Liver (tissue), 9 donors: Measurements from ENCODE around the gene GBX1. TPM values are rescaled to one million over a fixed set of nuclear protein-coding genes. Genes with fewer than 3 reads are reported as not detected.

Experiments used
- DNase-seq: peaks from one replicate; pipeline ENCODE4 v3.0.0-alpha.2; 2017; ENCODE audit warnings: low spot score
- H3K27ac ChIP-seq, 2 donors: one replicate each; pipeline ENCODE4 v1.7.0; 2013; ENCODE audit warnings: inconsistent platforms in 2 of 2, low read length in 2 of 2, control low read depth in 1 of 2, low read depth in 1 of 2, mild to moderate bottlenecking in 1 of 2
- H3K27me3 ChIP-seq, 4 donors: one replicate each; pipeline versions ENCODE4 v1.6.1 to v1.7.0; 2013; ENCODE audit warnings: low read length in 3 of 4, inconsistent platforms in 1 of 4, mild to moderate bottlenecking in 1 of 4, moderate library complexity in 1 of 4; ENCODE audit not compliant: control insufficient read depth in 4 of 4, insufficient read depth in 4 of 4
- H3K36me3 ChIP-seq, 4 donors: one replicate each; pipeline versions ENCODE4 v1.6.1 to v1.7.0; 2013; ENCODE audit warnings: low read length in 3 of 4, mild to moderate bottlenecking in 3 of 4, low read depth in 1 of 4, moderate library complexity in 1 of 4; ENCODE audit not compliant: control insufficient read depth in 4 of 4, insufficient read depth in 3 of 4
- H3K4me1 ChIP-seq, 4 donors: one replicate each; pipeline versions ENCODE4 v1.6.1 to v1.7.0; 2013; ENCODE audit warnings: low read length in 3 of 4, mild to moderate bottlenecking in 3 of 4, moderate library complexity in 1 of 4; ENCODE audit not compliant: control insufficient read depth in 4 of 4, insufficient read depth in 4 of 4
- H3K4me3 ChIP-seq, 3 donors: one replicate each; pipeline versions ENCODE4 v1.6.1 to v1.7.0; 2013; ENCODE audit warnings: low read length in 3 of 3, control low read depth in 1 of 3, low read depth in 1 of 3, mild to moderate bottlenecking in 1 of 3
- H3K9ac ChIP-seq, 2 donors: one replicate each; pipeline ENCODE4 v1.7.0; 2013; ENCODE audit warnings: low read length in 2 of 2, mild to moderate bottlenecking in 2 of 2, moderate library complexity in 2 of 2, control low read depth in 1 of 2, low read depth in 1 of 2
- H3K9me3 ChIP-seq, 4 donors: one replicate each; pipeline versions ENCODE4 v1.6.1 to v1.7.0; 2013; ENCODE audit warnings: low read length in 3 of 4; ENCODE audit not compliant: control insufficient read depth in 4 of 4
- EGR1 ChIP-seq, 2 donors: IDR thresholded peaks; 2 replicates each; pipeline ENCODE4 v1.6.1; 2016 to 2018; ENCODE audit warnings: antibody characterized with exemption in 2 of 2, low read depth in 2 of 2
- FOXA1 ChIP-seq: IDR thresholded peaks from 2 replicates; pipeline ENCODE4 v1.6.1; 2016; ENCODE audit warnings: antibody characterized with exemption
- FOXA2 ChIP-seq: IDR thresholded peaks from 2 replicates; pipeline ENCODE4 v1.6.1; 2016; ENCODE audit warnings: antibody characterized with exemption
- GABPA ChIP-seq, 2 donors: IDR thresholded peaks in 1 of 2; conservative IDR thresholded peaks in 1 of 2; 2 replicates each; pipeline ENCODE4 v1.6.1; 2016; ENCODE audit warnings: antibody characterized with exemption in 2 of 2, mild to moderate bottlenecking in 1 of 2, moderate library complexity in 1 of 2
- HNF4A ChIP-seq, 2 donors: conservative IDR thresholded peaks; 2 replicates each; pipeline ENCODE4 v1.6.1; 2016; ENCODE audit warnings: antibody characterized with exemption in 2 of 2, mild to moderate bottlenecking in 2 of 2
- HNF4G ChIP-seq: IDR thresholded peaks from 2 replicates; pipeline ENCODE4 v1.6.1; 2016; ENCODE audit warnings: antibody characterized with exemption
- RAD21 ChIP-seq, 2 donors: IDR thresholded peaks; 2 replicates each; pipeline ENCODE4 v1.6.1; 2016; ENCODE audit warnings: antibody characterized with exemption in 2 of 2, mild to moderate bottlenecking in 2 of 2
- RXRA ChIP-seq, 2 donors: IDR thresholded peaks; 2 replicates each; pipeline ENCODE4 v1.6.1; 2017 to 2018; ENCODE audit warnings: antibody characterized with exemption in 2 of 2, mild to moderate bottlenecking in 1 of 2
- SP1 ChIP-seq: IDR thresholded peaks from 2 replicates; pipeline ENCODE4 v1.6.1; 2018; ENCODE audit warnings: antibody characterized with exemption, mild to moderate bottlenecking
- TAF1 ChIP-seq: conservative IDR thresholded peaks from 2 replicates; pipeline ENCODE4 v1.6.1; 2016; ENCODE audit warnings: antibody characterized with exemption, mild to moderate bottlenecking
- YY1 ChIP-seq: IDR thresholded peaks from 2 replicates; pipeline ENCODE4 v1.6.1; 2016; ENCODE audit warnings: antibody characterized with exemption, mild to moderate bottlenecking
- WGBS: extraction: QIAGEN DNeasy Blood & Tissue Kit; methylation state at CpG from one replicate; pipeline ENCODE4 v1.1.7; 2013; 5-methylcytosine and 5-hydroxymethylcytosine counted together
- polyA plus RNA-seq, 2 donors: library from polyadenylated mRNA; stranded (reverse) in 1 of 2; unstranded in 1 of 2; fragments of 200-250 nt in 1 of 2; fragments of >200 nt in 1 of 2; fragmentation: Nextera tagmentation in 1 of 2; extraction: Ambion mirVana in 1 of 2; gene quantifications; one replicate each; pipeline versions ENCODE4 v1.2.1 to v1.2.3, GENCODE V29; 2013 to 2015
- total RNA-seq, 2 donors: library from RNA; depleted of rRNA; stranded (reverse); fragments of >200 nt; gene quantifications; one replicate each; pipeline ENCODE4 v1.2.3, GENCODE V29; 2014
- TF ChIP-seq, protein P1 (sequence below): fragments of 150-350 bp; IDR thresholded peaks from 2 replicates; pipeline ENCODE4 v1.5.1; 2017; ENCODE audit warnings: improper control_type of control experiment, low read depth, low read length; ENCODE audit not compliant: missing input control
- TF ChIP-seq, protein P2 (sequence below): IDR thresholded peaks from 2 replicates; pipeline ENCODE4 v1.6.1; 2016; ENCODE audit warnings: antibody characterized with exemption
- TF ChIP-seq, protein P3 (sequence below): IDR thresholded peaks from 2 replicates; pipeline ENCODE4 v1.6.1; 2016; ENCODE audit warnings: antibody characterized with exemption
- TF ChIP-seq, protein P4 (sequence below): IDR thresholded peaks from 2 replicates; pipeline ENCODE4 v1.6.1; 2016; ENCODE audit warnings: antibody characterized with exemption, mild to moderate bottlenecking
- TF ChIP-seq, protein P5 (sequence below): IDR thresholded peaks from 2 replicates; pipeline ENCODE4 v1.6.1; 2016; ENCODE audit warnings: antibody characterized with exemption
- donor health status: healthy.
- donor health status: healthy.
- donor health status: healthy.
- donor health status: healthy.
- donor health status: healthy.

The GBX1 gene
- total and polyA plus RNA-seq, 4 donors, result not detected

DNA sequence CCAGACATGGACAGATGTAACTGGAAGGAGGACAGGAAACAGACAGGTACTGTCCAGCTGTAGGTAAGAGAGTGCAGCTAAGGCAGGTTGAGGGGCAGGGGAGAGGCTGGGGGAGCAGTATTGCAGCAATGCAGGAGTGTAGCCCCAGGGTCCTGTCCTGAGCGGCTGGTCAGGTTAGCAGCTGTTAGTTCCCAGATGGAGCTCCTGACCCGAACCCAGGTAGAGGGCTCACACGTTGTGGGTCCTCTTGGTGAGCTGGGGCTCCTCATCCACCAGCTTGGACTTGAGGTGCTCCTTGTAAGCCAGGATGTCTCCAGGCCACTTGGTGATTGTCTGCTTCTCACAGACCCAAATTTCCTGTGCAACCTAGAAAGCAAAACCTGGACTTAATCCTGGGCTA, 46.3 kb upstream of the GBX1 start:
- DNase-seq, result no peak
- H3K27me3 ChIP-seq, result no peaks in the 10 kb centered on the region
- H3K27ac ChIP-seq, result no peak overlapping the region
- H3K36me3 ChIP-seq, result peaks cover 31 to 61% (median 39%) of the 10 kb centered on the region in 4 donors
- 88% methylated on average over 3 of the region's 3 CpGs for whole genome bisulfite sequencing
- H3K9ac ChIP-seq, result no peak overlapping the region
- no peak overlapping the region for H3K4me3 ChIP-seq
- no peaks in the 10 kb centered on the region for H3K9me3 ChIP-seq
- no peaks in the 10 kb centered on the region for H3K4me1 ChIP-seq
- no peak for TF ChIP-seq YY1
- TF ChIP-seq FOXA1, result no peak
- TF ChIP-seq, protein P1, sequence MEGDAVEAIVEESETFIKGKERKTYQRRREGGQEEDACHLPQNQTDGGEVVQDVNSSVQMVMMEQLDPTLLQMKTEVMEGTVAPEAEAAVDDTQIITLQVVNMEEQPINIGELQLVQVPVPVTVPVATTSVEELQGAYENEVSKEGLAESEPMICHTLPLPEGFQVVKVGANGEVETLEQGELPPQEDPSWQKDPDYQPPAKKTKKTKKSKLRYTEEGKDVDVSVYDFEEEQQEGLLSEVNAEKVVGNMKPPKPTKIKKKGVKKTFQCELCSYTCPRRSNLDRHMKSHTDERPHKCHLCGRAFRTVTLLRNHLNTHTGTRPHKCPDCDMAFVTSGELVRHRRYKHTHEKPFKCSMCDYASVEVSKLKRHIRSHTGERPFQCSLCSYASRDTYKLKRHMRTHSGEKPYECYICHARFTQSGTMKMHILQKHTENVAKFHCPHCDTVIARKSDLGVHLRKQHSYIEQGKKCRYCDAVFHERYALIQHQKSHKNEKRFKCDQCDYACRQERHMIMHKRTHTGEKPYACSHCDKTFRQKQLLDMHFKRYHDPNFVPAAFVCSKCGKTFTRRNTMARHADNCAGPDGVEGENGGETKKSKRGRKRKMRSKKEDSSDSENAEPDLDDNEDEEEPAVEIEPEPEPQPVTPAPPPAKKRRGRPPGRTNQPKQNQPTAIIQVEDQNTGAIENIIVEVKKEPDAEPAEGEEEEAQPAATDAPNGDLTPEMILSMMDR, result no peak
- TF ChIP-seq RXRA (IDR thresholded peaks at IDR 0.05), result no peak
- no peak for TF ChIP-seq HNF4A (conservative IDR thresholded peaks at IDR 0.05)
- no peak for TF ChIP-seq FOXA2
- TF ChIP-seq, protein P2, sequence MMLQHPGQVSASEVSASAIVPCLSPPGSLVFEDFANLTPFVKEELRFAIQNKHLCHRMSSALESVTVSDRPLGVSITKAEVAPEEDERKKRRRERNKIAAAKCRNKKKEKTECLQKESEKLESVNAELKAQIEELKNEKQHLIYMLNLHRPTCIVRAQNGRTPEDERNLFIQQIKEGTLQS, result no peak
- TF ChIP-seq RAD21 (IDR thresholded peaks at IDR 0.05), result no peak
- TF ChIP-seq EGR1 (IDR thresholded peaks at IDR 0.05; ENCODE audit: low read depth in 2 of 2), result no peak
- TF ChIP-seq, protein P3, sequence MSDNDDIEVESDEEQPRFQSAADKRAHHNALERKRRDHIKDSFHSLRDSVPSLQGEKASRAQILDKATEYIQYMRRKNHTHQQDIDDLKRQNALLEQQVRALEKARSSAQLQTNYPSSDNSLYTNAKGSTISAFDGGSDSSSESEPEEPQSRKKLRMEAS, result no peak
- TF ChIP-seq TAF1, result no peak
- TF ChIP-seq, protein P4, sequence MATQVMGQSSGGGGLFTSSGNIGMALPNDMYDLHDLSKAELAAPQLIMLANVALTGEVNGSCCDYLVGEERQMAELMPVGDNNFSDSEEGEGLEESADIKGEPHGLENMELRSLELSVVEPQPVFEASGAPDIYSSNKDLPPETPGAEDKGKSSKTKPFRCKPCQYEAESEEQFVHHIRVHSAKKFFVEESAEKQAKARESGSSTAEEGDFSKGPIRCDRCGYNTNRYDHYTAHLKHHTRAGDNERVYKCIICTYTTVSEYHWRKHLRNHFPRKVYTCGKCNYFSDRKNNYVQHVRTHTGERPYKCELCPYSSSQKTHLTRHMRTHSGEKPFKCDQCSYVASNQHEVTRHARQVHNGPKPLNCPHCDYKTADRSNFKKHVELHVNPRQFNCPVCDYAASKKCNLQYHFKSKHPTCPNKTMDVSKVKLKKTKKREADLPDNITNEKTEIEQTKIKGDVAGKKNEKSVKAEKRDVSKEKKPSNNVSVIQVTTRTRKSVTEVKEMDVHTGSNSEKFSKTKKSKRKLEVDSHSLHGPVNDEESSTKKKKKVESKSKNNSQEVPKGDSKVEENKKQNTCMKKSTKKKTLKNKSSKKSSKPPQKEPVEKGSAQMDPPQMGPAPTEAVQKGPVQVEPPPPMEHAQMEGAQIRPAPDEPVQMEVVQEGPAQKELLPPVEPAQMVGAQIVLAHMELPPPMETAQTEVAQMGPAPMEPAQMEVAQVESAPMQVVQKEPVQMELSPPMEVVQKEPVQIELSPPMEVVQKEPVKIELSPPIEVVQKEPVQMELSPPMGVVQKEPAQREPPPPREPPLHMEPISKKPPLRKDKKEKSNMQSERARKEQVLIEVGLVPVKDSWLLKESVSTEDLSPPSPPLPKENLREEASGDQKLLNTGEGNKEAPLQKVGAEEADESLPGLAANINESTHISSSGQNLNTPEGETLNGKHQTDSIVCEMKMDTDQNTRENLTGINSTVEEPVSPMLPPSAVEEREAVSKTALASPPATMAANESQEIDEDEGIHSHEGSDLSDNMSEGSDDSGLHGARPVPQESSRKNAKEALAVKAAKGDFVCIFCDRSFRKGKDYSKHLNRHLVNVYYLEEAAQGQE, result no peak
- TF ChIP-seq, protein P5, sequence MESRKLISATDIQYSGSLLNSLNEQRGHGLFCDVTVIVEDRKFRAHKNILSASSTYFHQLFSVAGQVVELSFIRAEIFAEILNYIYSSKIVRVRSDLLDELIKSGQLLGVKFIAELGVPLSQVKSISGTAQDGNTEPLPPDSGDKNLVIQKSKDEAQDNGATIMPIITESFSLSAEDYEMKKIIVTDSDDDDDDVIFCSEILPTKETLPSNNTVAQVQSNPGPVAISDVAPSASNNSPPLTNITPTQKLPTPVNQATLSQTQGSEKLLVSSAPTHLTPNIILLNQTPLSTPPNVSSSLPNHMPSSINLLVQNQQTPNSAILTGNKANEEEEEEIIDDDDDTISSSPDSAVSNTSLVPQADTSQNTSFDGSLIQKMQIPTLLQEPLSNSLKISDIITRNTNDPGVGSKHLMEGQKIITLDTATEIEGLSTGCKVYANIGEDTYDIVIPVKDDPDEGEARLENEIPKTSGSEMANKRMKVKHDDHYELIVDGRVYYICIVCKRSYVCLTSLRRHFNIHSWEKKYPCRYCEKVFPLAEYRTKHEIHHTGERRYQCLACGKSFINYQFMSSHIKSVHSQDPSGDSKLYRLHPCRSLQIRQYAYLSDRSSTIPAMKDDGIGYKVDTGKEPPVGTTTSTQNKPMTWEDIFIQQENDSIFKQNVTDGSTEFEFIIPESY, result no peak

DNA sequence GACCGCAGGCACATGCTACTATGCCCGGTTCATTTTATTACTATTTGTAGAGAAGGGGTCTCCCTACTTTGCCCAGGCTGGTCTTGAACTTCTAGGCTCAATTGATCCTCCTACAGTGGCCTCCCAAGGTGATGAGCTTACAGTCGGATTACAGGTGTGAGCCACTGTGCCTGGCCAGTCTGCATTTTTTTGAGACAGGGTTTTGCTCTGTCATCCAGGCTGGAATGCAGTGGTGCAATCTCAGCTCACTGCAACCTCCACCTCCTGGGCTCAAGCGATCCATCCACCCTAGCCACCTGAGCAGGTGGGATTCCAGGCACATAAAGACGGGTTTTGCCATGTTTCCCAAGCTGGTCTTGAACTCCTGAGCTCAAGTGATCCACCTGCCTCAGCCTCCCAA, 45.1 kb upstream of the GBX1 start:
- DNase-seq, result no peak
- TF ChIP-seq, protein P2, result no peak
- TF ChIP-seq RAD21 (IDR thresholded peaks at IDR 0.05), result no peak
- TF ChIP-seq, protein P3, result no peak
- no peak for TF ChIP-seq SP1
- TF ChIP-seq, protein P1, result no peak
- no peak for TF ChIP-seq GABPA (IDR thresholded peaks at IDR 0.05 in 1 of 2, conservative IDR thresholded peaks at IDR 0.05 in 1 of 2)
- no peak for TF ChIP-seq FOXA1
- TF ChIP-seq, protein P4, result no peak
- no peak for TF ChIP-seq RXRA (IDR thresholded peaks at IDR 0.05)
- no peak for TF ChIP-seq HNF4G
- TF ChIP-seq TAF1, result no peak
- no peak for TF ChIP-seq HNF4A (conservative IDR thresholded peaks at IDR 0.05)
- H3K4me3 ChIP-seq, result no peak overlapping the region
- no peaks in the 10 kb centered on the region for H3K9me3 ChIP-seq
- no peak overlapping the region for H3K27ac ChIP-seq
- 91% methylated on average over 5 of the region's 5 CpGs for WGBS
- H3K36me3 ChIP-seq, result peaks cover 21 to 49% (median 29%) of the 10 kb centered on the region in 4 donors
- no peaks in the 10 kb centered on the region for H3K4me1 ChIP-seq
- H3K9ac ChIP-seq, result no peak overlapping the region
- no peaks in the 10 kb centered on the region for H3K27me3 ChIP-seq
